Stimulated activated effector memory CD8-positive, alpha-beta T cell treated with anti-CD3 and anti-CD28 coated beads, Interleukin-12 subunit alpha, Interleukin-12 subunit beta, amount 100 ng/mL, for 72 hours (primary cell): ENCODE measurements around the gene LSM4.
A peak's percentile ranks its signal among the peaks of the same experiment; 100 is the strongest.

Experiments used
- ATAC-seq: fragments of 150-1000 bp; cut with Tn5 transposase; 2 replicates; pipeline ENCODE4 v1.10.0; 2021
- DNase-seq, 2 donors: peaks; one replicate each; pipeline ENCODE4 v3.0.0; 2021 to 2022; ENCODE audit warnings: low spot score in 2 of 2
- H3K27ac Mint-ChIP-seq: one replicate; pipeline ENCODE4 v1.8.0; 2022; ENCODE audit warnings: mild to moderate bottlenecking, mixed read lengths
- H3K36me3 Mint-ChIP-seq: one replicate; pipeline ENCODE4 v1.8.0; 2022; ENCODE audit warnings: mild to moderate bottlenecking, mixed read lengths
- H3K4me1 Mint-ChIP-seq: one replicate; pipeline ENCODE4 v1.8.0; 2022; ENCODE audit warnings: mixed read lengths
- H3K4me3 Mint-ChIP-seq: one replicate; pipeline ENCODE4 v1.8.0; 2022; ENCODE audit warnings: mild to moderate bottlenecking, mixed read lengths
- H3K9me3 Mint-ChIP-seq: one replicate; pipeline ENCODE4 v1.8.0; 2022; ENCODE audit warnings: mixed read lengths

LSM4 gene

GRCh38 chr19:18294467-18294864 lies 28.4 kb downstream of the LSM4 start:
- peaks cover 44% of the 10 kb centered on the region for H3K36me3 Mint-ChIP-seq
- peak overlapping the region; percentile 91 for H3K4me3 Mint-ChIP-seq
- DNase-seq (peak; percentile 77 to 91), ATAC-seq (peak; percentile 55)
- H3K9me3 Mint-ChIP-seq, result no peaks in the 10 kb centered on the region
- H3K4me1 Mint-ChIP-seq, result peaks cover 65% of the 10 kb centered on the region
- H3K27ac Mint-ChIP-seq, result peak overlapping the region; percentile 88

DNA sequence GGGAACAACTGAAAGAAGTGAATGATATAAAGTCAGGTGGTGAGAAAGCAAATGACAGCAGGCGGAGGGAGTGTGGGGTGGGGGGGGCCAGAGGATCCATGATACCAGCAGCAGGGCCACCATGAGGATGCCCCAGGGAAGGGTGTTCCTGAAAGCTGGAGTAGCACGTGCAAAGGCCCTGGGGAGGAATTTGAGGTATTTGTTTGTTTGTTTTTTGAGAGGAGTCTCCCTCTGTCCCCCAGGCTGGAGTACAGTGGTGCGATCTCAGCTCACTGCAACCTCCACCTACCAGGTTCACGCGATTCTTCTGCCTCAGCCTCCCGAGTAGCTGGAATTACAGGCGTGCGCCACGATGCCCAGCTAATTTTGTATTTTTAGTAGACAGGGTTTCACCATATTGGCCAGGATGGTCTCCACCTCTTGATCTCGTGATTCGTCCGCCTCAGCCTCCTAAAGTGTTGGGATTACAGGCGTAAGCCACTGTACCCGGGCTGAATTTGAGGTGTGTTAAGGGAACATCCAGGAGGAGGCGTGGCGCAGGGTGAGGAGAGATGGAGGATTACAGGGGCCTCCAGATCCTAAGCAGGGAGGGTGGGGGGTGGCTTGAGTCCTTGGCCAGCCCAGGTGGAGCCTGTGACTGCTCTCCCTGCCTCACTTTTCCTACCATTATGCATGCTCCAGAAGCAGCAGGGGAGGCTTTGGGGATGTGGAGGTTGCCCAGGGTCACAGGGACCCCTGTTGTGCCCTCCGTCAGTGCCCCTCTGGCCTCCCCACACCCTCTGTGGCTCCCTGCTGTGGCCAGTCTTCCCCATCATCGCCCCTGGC lies 29.0 kb downstream of the LSM4 start:
- H3K36me3 Mint-ChIP-seq, result peaks cover 48% of the 10 kb centered on the region
- peaks cover 69% of the 10 kb centered on the region for H3K4me1 Mint-ChIP-seq
- no peaks in the 10 kb centered on the region for H3K9me3 Mint-ChIP-seq
- peak overlapping the region; percentile 88 for H3K27ac Mint-ChIP-seq
- H3K4me3 Mint-ChIP-seq, result peak overlapping the region; percentile 91
- ATAC-seq (no peak), DNase-seq (no peak)

GRCh38 chr19:18292810-18293641 lies 29.9 kb downstream of the LSM4 start:
- peak; percentile 20 for ATAC-seq
- Mint-ChIP-seq H3K4me1 (peaks cover 71% of the 10 kb centered on the region), H3K27ac (peak overlapping the region; percentile 88), H3K9me3 (no peaks in the 10 kb centered on the region), H3K4me3 (peak overlapping the region; percentile 91), H3K36me3 (peaks cover 53% of the 10 kb centered on the region)
- DNase-seq, result peak; percentile 53 to 82

DNA sequence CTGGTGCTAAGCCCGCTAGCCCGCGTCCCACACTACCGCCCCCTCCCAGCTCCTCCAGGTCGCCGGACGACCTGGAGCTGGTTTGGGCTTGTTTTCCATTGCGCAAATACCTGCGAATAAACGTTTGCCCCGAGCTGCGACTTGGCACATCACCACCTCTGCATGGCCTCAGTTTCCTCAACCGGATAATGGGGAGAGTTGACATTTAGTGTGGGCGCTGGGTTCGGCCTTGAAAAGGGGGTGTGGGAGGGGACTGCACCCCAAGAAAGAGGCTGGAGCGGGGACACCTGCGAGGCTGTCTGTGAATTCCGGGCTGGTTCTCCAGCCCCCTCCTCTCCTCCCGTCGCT lies 30.4 kb downstream of the LSM4 start:
- ATAC-seq (no peak), DNase-seq (peak in 1 of 2 donors; percentile 76)
- peak overlapping the region; percentile 91 for H3K4me3 Mint-ChIP-seq
- peaks cover 71% of the 10 kb centered on the region for H3K4me1 Mint-ChIP-seq
- H3K36me3 Mint-ChIP-seq, result peaks cover 53% of the 10 kb centered on the region
- H3K27ac Mint-ChIP-seq, result peak overlapping the region; percentile 88
- no peaks in the 10 kb centered on the region for H3K9me3 Mint-ChIP-seq

- Mint-ChIP-seq H3K4me1 (peaks cover 75% of the 10 kb centered on the region), H3K27ac (peak overlapping the region; percentile 88)
Measured at GRCh38 chr19:18291590-18292461, 31.1 kb downstream of the LSM4 start.

DNA sequence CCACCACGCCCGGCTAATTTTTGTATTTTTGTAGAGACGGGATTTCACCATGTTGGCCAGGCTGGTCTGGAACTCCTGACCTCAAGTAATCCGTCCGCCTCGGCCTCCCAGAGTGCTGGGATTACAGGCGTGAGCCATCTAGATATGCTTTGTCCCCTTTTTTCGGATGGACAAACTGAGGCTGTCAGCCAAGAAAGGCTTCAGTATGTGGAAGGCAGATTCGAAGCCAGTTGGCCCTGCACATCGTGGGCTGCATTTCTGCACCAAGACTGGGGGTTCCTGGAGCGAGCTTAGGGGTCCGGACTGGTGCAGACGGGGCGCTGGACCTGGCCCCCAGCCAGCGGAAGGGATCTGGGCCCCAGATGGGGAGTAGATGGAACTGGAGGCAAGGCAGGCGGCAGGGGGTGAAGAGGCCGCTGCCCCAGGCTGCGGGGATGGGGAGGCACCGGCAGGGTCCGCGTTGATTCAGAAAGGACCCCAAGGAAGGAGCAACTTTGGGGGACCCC lies 31.8 kb downstream of the LSM4 start:
- no peak for ATAC-seq
- peaks cover 59% of the 10 kb centered on the region for H3K36me3 Mint-ChIP-seq
- peak overlapping the region; percentile 91 for H3K4me3 Mint-ChIP-seq
- H3K4me1 Mint-ChIP-seq, result peaks cover 75% of the 10 kb centered on the region
- DNase-seq, result no peak
- peak overlapping the region; percentile 88 for H3K27ac Mint-ChIP-seq
- H3K9me3 Mint-ChIP-seq, result no peaks in the 10 kb centered on the region

More at GRCh38 chr19:18291590-18292461, 31.1 kb downstream of the LSM4 start:
- H3K4me3 Mint-ChIP-seq, result peak overlapping the region; percentile 91
- DNase-seq (peak; percentile 79 to 95), ATAC-seq (peak; percentile 58)
- H3K9me3 Mint-ChIP-seq, result no peaks in the 10 kb centered on the region
- H3K36me3 Mint-ChIP-seq, result peaks cover 53% of the 10 kb centered on the region

GRCh38 chr19:18290302-18291018 lies 32.4 kb downstream of the LSM4 start:
- peak; percentile 81 for ATAC-seq
- Mint-ChIP-seq H3K27ac (peak overlapping the region; percentile 88), H3K4me3 (peak overlapping the region; percentile 91), H3K36me3 (peaks cover 59% of the 10 kb centered on the region), H3K9me3 (no peaks in the 10 kb centered on the region), H3K4me1 (peaks cover 75% of the 10 kb centered on the region)
- peak; percentile 81 to 96 for DNase-seq

GRCh38 chr19:18289471-18290301 lies 33.2 kb downstream of the LSM4 start:
- H3K4me1 Mint-ChIP-seq, result peaks cover 75% of the 10 kb centered on the region
- H3K36me3 Mint-ChIP-seq, result peaks cover 62% of the 10 kb centered on the region
- H3K9me3 Mint-ChIP-seq, result no peaks in the 10 kb centered on the region
- peak in 1 of 2 donors; percentile 67 for DNase-seq
- peak overlapping the region; percentile 91 for H3K4me3 Mint-ChIP-seq
- no peak for ATAC-seq
- H3K27ac Mint-ChIP-seq, result peak overlapping the region; percentile 88

DNA sequence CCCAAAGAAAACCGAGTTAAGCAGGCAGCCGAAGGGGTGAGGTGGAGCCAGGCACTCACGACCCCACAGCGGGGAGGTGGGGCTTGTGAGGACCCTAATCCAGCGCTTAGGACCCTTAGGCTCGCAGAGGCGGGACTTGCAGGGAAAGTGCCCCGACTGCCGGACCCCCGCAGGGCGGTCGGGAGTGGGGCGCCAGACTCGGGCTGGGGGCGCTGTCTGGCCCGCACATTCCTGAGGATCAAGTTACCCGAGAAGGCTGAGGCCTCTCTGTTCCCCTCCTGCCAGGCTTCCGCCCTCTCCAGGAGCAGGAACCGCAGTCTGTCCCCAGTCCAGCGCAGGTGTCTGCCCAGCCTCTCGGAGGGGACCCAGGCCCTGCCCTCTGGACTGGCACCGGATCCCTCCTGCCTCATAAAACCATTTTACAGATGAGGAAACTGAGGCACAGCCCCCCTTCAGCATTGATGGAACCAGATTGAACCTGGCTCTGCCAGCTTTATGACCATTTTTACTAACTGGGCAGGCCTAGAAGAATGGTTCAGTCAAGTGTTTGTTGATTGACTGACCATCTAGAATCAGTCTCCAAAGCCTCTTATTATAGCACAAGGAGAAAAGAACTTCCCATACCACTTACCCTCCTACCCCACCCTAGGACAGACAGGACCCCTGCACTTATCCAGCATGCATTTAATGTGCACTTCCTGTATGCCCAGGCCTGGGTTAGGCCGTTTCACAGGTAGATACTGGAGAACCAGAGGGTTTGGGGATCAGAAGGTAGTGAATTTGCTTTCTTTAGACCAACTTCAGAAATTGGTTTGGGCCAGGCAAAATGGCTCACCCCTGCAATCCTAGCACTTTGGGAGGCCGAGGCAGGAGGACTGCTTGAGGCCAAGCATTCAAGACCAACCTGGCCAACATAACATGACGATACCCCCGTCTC lies 34.8 kb downstream of the LSM4 start:
- peak overlapping the region; percentile 91 for H3K4me3 Mint-ChIP-seq
- ATAC-seq (no peak), DNase-seq (no peak)
- H3K4me1 Mint-ChIP-seq, result peaks cover 71% of the 10 kb centered on the region
- H3K36me3 Mint-ChIP-seq, result peaks cover 50% of the 10 kb centered on the region
- H3K27ac Mint-ChIP-seq, result peak overlapping the region; percentile 88
- H3K9me3 Mint-ChIP-seq, result no peaks in the 10 kb centered on the region

DNA sequence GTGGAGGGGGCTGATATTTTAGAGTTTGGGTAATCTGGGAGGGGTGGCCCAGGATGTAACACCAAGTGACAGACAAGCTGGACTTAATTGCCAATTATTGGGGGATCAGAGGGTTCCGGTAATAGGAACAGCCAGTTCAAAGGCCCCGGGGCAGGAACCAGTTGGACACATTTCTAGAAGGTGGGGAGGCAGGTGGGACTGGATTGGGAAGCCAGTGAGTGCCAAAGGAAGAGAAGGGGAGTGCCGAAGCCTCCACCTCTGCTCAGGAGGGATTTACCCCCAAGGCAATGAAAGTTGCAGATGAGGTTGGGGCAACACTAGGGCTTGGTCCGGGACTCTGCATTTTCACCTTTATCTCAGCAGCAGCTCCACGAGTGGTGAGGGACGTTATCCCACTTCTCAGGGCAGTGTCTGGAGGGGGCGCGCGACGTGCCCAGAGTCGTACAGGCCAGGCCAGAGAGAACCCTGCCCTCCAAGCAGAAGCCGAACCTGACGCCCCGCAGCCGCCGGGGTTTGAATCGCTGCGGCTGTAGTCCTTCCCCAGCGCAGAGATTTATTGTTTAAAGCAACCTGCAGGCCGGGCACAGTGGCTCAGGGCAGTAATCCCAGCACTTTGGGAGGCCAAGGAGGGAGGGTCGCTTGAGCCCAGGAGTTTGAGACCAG lies 35.8 kb downstream of the LSM4 start:
- Mint-ChIP-seq H3K4me3 (peak overlapping the region; percentile 96), H3K36me3 (peaks cover 56% of the 10 kb centered on the region), H3K27ac (peak overlapping the region; percentile 94), H3K9me3 (no peaks in the 10 kb centered on the region), H3K4me1 (peaks cover 77% of the 10 kb centered on the region)
- ATAC-seq (no peak), DNase-seq (no peak)

DNA sequence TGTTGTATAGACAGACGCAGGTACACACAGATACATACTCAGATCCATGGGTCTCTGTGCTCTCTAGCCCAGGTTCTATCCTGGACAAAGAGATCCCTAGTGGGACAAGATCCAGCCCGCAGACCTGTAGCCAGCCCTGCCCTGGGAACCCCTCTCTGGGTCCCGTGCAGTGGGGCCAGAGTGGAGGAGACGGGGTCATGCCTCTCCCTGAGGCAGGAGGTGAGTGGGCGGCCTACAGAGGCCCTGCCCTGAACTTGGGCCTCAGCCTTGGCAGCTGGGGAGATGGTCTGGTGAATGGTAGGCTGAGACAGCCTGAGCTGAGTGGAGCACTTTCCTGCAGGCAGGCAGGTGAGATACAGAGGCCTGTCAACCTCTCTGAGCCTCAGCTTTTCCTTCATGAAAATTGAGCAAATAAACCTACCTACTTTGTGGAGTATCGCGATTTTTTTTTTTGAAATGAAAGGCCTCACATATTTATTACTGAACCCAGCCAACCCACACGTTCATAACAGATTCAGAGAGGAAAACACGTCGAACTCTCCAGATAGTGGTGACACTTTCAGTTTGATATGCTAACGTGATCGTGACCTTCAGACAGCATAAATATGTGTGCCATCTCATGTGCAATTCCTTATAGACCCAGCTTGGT lies 38.0 kb downstream of the LSM4 start:
- Mint-ChIP-seq H3K36me3 (peaks cover 57% of the 10 kb centered on the region), H3K4me3 (peak overlapping the region; percentile 96), H3K9me3 (no peaks in the 10 kb centered on the region), H3K4me1 (peaks cover 59% of the 10 kb centered on the region), H3K27ac (peak overlapping the region; percentile 94)
- peak; percentile 49 to 78 for DNase-seq
- peak; percentile 39 for ATAC-seq

DNA sequence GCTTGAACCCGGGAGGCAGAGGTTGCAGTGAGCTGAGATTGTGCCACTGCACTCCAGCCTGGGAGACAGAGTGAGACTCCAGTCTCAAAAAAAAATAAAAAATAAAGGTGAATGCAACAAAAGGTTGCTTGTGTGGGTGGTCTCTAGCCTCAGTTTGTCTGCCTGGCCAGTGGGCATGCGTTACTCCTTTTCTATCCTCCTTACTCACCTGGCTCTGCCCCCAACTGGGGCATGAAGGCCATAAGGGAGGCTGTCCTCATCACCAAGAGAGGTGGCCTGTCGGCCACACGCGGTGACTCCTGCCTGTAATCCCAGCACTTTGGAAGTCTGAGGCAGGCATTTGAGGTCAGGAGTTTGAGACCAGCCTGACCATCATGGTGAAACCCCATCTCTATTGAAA lies 39.5 kb downstream of the LSM4 start:
- peaks cover 61% of the 10 kb centered on the region for H3K36me3 Mint-ChIP-seq
- peaks cover 65% of the 10 kb centered on the region for H3K4me1 Mint-ChIP-seq
- ATAC-seq (no peak), DNase-seq (no peak)
- H3K4me3 Mint-ChIP-seq, result peak overlapping the region; percentile 96
- no peaks in the 10 kb centered on the region for H3K9me3 Mint-ChIP-seq
- H3K27ac Mint-ChIP-seq, result peak overlapping the region; percentile 99
